Left ventricle myocardium inferior (tissue), 1 donor: ENCODE results near the gene CAMK1D. TPM values are rescaled to one million over a fixed set of nuclear protein-coding genes. Genes with fewer than 3 reads are reported as not detected.

ENCODE experiments used
- DNase-seq: peaks from one replicate; pipeline ENCODE4 v3.0.0-alpha.2; 2020
- H3K27ac ChIP-seq: fragments of 200-600 bp; replicated peaks from 2 replicates; pipeline ENCODE4 v1.8.0; 2021
- H3K27me3 ChIP-seq: fragments of 200-600 bp; 2 replicates; pipeline ENCODE4 v1.8.0; 2021; ENCODE audit warnings: low read depth
- H3K36me3 ChIP-seq: fragments of 200-600 bp; 2 replicates; pipeline ENCODE4 v1.8.0; 2021
- H3K4me1 ChIP-seq: fragments of 200-600 bp; 2 replicates; pipeline ENCODE4 v1.8.0; 2021
- H3K4me3 ChIP-seq: fragments of 200-600 bp; 2 replicates; pipeline ENCODE4 v1.8.0; 2021; ENCODE audit warnings: mild to moderate bottlenecking, moderate library complexity
- H3K9me3 ChIP-seq: fragments of 200-600 bp; replicated peaks from 2 replicates; pipeline ENCODE4 v1.8.0; 2021
- intact Hi-C: fragments of 100-400 bp; cut with micrococcal nuclease; formaldehyde crosslinking; loops from one replicate; pipeline ENCODE4 v1.11.0; 2022
- total RNA-seq: library from RNA; stranded (reverse); fragmentation: NEBNext Ultra II Directional; extraction: Animal tissue kit (Norgen Biotek cat#: 25700); gene quantifications from one replicate; pipeline ENCODE4 v1.2.1, GENCODE V29; 2021
- TF ChIP-seq, protein P1 (sequence below): fragments of 200-600 bp; IDR thresholded peaks from 2 replicates; pipeline ENCODE4 v1.8.0; 2021; ENCODE audit warnings: antibody characterized with exemption, mild to moderate bottlenecking, borderline replicate concordance
- donor health status: DM: no; HTN: yes; CAD: no; lungs with severe emphysema.

CAMK1D gene
- total RNA-seq, 1 donor from 2014 or later = 2.5 TPM

DNA sequence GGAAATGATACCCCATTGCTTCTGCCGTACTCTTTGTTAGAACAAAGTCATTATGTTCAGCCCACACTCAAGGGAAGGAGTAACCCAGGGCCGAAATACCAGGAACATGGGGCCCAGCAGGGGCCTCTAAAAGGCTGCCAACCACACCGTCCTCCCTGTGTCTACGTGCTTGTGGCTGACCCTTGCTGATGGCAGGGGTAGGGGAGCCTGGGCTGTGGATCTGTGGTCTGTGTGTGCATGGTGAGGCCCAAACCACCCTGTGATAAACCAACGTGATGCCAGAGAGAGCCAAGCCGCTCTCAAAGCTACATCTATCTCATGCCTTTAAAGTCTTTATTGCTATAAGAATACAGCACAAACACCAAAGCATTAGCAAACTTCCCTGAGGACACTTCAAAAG is 493.0 kb downstream of the CAMK1D start:
- Histone ChIP-seq H3K27ac (no peak overlapping the region), H3K9me3 (no peaks in the 10 kb centered on the region), H3K4me3 (no peak overlapping the region), H3K27me3 (peaks cover 29% of the 10 kb centered on the region), H3K4me1 (peaks cover 34% of the 10 kb centered on the region), H3K36me3 (no peaks in the 10 kb centered on the region)
- no peak for DNase-seq
- TF ChIP-seq, protein P1, sequence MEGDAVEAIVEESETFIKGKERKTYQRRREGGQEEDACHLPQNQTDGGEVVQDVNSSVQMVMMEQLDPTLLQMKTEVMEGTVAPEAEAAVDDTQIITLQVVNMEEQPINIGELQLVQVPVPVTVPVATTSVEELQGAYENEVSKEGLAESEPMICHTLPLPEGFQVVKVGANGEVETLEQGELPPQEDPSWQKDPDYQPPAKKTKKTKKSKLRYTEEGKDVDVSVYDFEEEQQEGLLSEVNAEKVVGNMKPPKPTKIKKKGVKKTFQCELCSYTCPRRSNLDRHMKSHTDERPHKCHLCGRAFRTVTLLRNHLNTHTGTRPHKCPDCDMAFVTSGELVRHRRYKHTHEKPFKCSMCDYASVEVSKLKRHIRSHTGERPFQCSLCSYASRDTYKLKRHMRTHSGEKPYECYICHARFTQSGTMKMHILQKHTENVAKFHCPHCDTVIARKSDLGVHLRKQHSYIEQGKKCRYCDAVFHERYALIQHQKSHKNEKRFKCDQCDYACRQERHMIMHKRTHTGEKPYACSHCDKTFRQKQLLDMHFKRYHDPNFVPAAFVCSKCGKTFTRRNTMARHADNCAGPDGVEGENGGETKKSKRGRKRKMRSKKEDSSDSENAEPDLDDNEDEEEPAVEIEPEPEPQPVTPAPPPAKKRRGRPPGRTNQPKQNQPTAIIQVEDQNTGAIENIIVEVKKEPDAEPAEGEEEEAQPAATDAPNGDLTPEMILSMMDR = no peak
- intact Hi-C loops = no loop called here

DNA sequence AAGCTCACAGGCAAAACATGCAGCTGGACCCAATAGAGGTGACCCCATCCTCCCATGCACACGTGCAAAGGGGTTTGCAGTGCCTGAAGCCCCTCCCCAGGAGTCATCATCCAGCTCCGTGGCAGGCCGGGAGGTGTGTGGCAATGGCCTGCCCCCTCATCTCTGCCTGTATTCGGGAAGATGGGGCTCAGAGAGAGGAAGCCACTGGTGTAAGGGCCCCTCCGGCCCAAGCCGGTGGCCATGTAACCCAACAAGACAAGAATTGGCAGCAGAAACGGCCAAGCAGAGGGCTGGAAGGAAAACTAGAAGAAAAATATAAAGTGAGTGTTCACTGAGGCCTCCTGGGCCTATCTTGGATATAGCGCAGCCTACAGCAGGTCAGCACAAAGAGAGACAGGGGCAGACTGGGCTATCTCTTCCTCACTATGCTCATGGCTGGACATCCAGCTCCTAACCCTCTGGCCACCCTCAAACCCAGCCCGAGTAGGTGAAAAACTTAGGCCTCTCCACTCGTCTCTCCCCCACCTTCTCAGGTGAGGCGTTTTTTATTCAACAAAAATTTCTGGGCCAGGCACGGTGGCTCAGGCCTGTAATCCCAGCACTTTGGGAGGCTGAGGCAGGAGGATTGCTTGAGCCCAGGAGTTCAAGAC is 494.1 kb downstream of the CAMK1D start:
- Histone ChIP-seq H3K36me3 (no peaks in the 10 kb centered on the region), H3K9me3 (no peaks in the 10 kb centered on the region), H3K27me3 (peaks cover 39% of the 10 kb centered on the region), H3K4me1 (peaks cover 34% of the 10 kb centered on the region), H3K27ac (no peak overlapping the region), H3K4me3 (no peak overlapping the region)
- TF ChIP-seq, protein P1 = no peak
- no peak for DNase-seq
- intact Hi-C loops = no loop called here

DNA sequence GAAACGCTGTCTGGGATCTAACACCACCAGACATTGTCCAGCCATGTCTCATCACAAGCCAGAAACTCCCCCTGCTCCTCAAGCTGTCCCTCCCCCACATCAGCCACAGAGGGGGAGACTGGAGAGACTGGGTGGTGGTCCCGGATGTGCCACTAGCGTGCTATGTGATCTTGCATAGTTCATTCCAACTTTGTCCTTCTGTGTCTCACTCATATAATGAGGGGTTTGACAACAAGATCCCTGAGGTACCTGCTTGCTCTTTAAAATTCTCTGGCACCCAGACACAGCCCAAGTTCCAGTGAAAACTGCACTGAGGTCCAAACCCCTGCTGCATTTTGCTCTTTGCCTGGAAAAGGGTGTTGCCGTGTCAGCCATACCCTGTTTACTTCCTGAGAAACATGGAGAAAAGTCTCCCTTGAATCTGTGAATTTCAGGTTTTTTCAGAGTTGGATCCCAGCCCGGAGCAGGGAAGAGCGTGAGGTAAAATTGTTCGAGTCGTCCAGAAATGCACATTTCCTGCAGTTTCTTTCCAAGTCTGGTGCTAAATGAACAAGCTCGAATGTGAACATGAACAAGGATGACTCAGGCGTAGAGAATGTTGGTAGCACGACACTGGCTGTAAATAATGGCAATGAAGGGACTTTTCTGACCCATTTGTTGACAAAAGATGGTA is 495.6 kb downstream of the CAMK1D start:
- TF ChIP-seq, protein P1 = no peak
- no peak for DNase-seq
- Histone ChIP-seq H3K4me3 (peak overlapping the region; percentile 11), H3K36me3 (no peaks in the 10 kb centered on the region), H3K27me3 (peaks cover 34% of the 10 kb centered on the region), H3K9me3 (no peaks in the 10 kb centered on the region), H3K4me1 (peaks cover 37% of the 10 kb centered on the region), H3K27ac (peak overlapping the region; percentile 41)
- intact Hi-C loops = no loop called here

DNA sequence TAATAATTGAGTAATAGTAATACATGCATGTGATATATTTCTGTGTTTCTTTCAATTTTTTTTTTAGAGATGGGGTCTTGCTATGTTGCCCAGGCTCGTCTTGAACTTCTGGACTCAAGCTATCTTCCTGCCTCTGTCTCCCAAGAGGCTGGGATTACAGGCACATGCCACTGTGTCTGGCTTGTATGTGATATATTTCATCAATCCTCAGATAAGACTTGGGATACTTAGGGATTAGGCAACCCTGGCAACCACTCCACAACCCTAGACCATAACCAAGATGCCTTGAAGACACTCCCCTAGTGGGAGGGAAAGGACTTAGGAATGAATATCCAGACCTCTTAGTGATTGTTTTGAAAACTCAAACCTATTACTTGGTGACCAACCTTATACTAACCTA is 497.4 kb downstream of the CAMK1D start:
- Histone ChIP-seq H3K4me1 (peaks cover 30% of the 10 kb centered on the region), H3K36me3 (no peaks in the 10 kb centered on the region), H3K27me3 (peaks cover 30% of the 10 kb centered on the region), H3K4me3 (no peak overlapping the region), H3K9me3 (no peaks in the 10 kb centered on the region), H3K27ac (no peak overlapping the region)
- no peak for DNase-seq
- TF ChIP-seq, protein P1 = no peak
- intact Hi-C loops = no loop called here

DNA sequence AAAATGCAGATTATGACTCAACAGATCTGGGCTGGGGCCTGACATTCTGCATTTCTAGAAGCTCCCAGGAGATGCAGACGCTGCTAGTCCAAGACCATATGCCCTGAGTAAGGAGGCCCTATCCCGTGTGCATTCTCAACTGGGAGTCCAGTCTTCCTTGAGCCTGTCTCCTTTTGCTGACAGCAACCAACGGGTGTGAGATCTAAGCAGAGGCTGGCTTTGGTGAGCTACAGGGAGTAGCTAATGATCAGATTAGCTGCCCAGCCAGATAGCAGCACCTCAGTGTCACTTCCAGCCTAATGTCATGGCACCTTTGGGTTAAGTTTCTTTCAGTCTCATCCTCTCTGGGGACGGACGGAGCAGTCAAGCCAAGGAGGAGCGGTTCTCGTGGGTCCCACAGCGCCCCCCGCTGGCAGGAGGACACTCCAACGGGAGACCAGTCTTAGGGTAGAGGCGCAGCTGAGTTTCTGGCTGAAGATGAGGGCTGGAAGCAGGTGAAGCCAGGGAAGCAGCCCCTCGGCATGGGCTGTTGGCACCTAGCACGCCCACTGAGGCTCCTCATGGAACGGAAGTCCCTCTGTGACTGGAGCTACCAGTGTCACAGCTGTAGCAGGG is 498.1 kb downstream of the CAMK1D start:
- H3K36me3 ChIP-seq = no peaks in the 10 kb centered on the region
- intact Hi-C loops = no loop called here
- no peaks in the 10 kb centered on the region for H3K9me3 ChIP-seq
- TF ChIP-seq, protein P1 = no peak
- H3K27me3 ChIP-seq = peaks cover 34% of the 10 kb centered on the region
- peaks cover 30% of the 10 kb centered on the region for H3K4me1 ChIP-seq
- no peak for DNase-seq
- H3K4me3 ChIP-seq = no peak overlapping the region
- no peak overlapping the region for H3K27ac ChIP-seq
